Measurements from ENCODE around the gene ITPKB.

Gene ITPKB

GRCh38 chr1:226646870-226647449 lies 92.1 kb downstream of the ITPKB start:
- DNase-seq (ENCODE audit: low read depth), result no peak
- no peak for TF ChIP-seq CTCF (IDR thresholded peaks at IDR 0.05; ENCODE audit: control insufficient read depth, insufficient read depth, low read depth, low read length, missing control alignments)
- no peak overlapping the region for H3K4me3 ChIP-seq (ENCODE audit: control insufficient read depth, low read depth, low read length)

- TF ChIP-seq CTCF (IDR thresholded peaks at IDR 0.05; ENCODE audit: control insufficient read depth, insufficient read depth, low read depth, low read length, missing control alignments), result no peak
- DNase-seq (ENCODE audit: low read depth), result no peak
- H3K4me3 ChIP-seq (ENCODE audit: control insufficient read depth, low read depth, low read length), result no peak overlapping the region
Observed at GRCh38 chr1:226646026-226646869, 92.8 kb downstream of the ITPKB start.

GRCh38 chr1:226645279-226645976 lies 93.7 kb downstream of the ITPKB start:
- TF ChIP-seq CTCF (IDR thresholded peaks at IDR 0.05; ENCODE audit: control insufficient read depth, insufficient read depth, low read depth, low read length, missing control alignments), result no peak
- no peak overlapping the region for H3K4me3 ChIP-seq (ENCODE audit: control insufficient read depth, low read depth, low read length)
- no peak for DNase-seq (ENCODE audit: low read depth)

DNA sequence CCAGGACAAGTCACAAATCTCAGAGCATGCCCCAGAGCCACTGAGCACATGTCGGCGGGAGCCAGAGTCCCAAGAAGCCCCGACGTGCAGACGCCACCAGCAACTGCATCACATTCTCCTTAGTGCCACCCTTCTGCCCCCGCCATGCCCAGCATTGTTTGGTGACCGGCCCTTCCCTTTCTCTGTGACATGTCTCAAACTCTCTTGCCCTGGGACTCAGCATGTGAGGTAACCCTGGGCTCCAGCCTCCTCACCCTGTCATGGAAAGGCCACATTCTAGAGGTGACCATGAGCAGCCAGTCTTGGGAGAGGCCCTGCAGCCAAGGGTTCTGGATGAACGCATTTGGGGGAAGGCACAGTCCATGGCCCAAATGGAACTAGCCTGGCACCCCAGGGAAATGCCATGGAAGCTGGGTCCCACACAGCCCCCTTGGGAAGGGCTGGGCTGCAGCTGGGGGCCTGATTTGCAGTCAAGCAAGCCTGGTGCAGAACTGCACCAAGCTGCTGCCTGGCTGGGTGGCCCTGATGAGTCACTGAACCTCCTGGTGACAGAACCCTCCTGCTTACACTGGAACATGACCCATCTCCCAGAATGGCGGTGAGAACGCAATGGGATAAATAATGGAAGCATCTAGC lies 94.4 kb downstream of the ITPKB start:
- no peak for DNase-seq (ENCODE audit: low read depth)
- TF ChIP-seq CTCF (IDR thresholded peaks at IDR 0.05; ENCODE audit: control insufficient read depth, insufficient read depth, low read depth, low read length, missing control alignments), result no peak
- no peak overlapping the region for H3K4me3 ChIP-seq (ENCODE audit: control insufficient read depth, low read depth, low read length)

GRCh38 chr1:226643611-226644540 lies 95.2 kb downstream of the ITPKB start:
- TF ChIP-seq CTCF (IDR thresholded peaks at IDR 0.05; ENCODE audit: control insufficient read depth, insufficient read depth, low read depth, low read length, missing control alignments), result no peak
- no peak for DNase-seq (ENCODE audit: low read depth)
- no peak overlapping the region for H3K4me3 ChIP-seq (ENCODE audit: control insufficient read depth, low read depth, low read length)
